ENCODE results near the gene CARS2.
"Not testable (repeated sequence)": the region's sequence is repeated elsewhere in the genome, so short reads cannot be mapped to it uniquely, and the experiment has no call there.

Gene CARS2

DNA sequence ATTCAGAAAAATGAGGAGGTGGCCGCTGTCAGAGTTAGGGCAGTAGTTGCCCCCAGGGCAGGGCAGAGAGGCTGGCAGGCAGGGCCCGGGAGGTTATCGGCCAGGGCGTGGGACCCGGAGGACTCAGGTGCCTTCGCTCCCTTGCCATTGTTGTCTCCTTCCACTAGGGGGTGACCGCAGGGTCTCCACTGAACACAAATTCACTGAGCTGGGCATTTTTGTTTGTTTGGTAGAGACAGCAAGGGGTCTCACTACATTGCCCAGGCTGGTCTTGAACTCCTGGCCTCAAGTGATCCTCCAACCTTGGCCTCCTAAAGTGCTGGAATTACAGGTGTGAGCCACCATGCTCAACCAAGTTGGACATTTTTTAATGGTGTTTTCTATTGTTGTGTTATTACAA is 25.1 kb downstream of the CARS2 start:
- FAIRE-seq: no peak

DNA sequence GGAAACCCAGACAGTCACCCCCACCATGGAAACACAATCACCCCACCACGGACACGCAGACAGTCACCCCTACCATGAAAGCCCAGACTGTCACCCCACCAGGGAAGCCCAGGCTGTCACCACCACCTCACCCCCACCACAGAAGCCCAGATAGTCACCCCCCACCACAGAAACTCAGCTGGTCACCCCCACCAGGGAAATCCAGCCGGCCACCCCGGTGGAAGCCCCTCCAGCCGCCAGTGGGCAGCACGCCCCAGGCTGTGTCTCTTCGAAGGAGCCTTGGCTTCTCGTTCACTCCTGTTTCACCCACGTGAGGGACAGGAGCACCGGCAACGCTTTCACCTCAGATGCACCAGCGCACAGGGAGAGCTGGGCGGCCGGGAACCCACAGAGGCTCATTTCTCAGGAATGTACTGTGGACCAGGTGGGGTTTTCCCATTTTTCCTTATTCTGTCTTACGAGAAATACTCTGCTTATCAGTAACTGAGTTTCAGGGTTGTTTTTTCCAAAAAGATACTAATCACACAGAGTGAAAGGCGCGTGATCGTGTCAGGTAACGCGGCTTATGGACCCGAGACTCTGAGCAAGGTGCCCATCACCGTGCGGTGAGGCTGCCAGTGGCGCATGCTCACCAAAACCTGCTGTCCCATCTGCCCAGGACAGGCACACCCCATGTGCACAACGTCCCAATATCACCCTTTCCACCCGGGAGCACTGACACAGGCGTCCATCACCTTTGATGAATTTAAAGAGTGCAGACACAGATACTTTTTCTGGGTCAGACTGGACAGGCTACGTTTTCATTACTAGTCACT is 28.0 kb downstream of the CARS2 start:
- no peak for FAIRE-seq

DNA sequence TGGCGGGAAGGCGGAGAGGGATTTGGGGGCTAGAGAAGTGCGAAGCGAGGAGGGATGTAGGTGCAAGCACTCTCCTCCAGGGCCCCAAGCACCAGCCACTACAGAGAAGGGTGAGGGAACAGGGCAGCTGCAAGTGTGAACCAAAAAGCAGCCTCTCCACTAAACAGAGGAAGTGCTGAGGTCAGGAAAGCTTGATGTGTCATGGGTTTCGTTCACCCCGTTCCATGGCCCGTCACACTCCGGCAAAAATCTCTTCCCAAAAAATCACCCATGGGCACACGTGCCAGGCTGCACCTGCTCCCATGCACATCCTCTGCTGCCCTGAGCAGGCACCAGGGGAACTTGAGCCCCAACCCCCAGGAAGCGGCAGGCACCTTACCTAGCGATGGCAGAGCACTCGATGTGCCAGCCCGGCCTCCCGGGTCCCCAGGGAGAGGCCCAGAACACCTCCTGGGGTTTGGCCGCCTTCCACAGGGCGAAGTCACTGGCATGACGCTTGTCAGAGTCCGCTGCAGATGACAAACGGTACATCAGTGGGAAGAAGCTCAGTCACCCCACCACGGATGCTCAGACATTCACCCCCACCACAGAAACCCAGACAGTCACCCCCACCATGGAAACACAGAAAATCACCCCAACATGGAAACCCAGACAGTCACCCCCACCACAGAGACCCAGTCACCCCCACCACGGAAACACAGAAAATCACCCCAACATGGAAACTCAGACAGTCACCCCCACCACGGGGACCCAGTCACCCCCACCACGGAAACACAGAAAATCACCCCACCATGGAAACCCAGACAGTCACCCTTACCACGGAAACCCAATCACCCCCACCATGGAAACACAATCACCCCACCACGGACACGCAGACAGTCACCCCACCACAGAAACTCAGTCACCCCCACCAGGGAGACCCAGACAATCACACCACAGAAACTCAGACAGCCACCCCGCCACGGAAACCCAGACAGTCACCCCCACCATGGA is 29.0 kb downstream of the CARS2 start:
- no peak for FAIRE-seq

DNA sequence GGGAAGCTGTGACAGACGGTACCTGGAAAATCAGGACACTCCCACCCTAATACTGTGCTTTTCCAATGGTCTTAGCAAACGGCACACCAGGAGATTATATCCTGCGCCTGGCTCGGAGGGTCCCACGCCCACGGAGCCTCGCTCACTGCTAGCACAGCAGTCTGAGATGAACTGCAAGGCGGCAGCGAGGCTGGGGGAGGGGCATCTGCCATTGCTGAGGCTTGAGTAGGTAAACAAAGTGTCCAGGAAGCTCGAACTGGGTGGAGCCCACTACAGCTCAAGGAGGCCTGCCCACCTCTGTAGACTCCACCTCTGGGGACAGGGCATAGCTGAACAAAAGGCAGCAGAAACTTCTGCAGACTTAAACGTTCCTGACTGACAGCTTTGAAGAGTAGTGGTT is 36.1 kb downstream of the CARS2 start:
- FAIRE-seq: not testable (repeated sequence)

DNA sequence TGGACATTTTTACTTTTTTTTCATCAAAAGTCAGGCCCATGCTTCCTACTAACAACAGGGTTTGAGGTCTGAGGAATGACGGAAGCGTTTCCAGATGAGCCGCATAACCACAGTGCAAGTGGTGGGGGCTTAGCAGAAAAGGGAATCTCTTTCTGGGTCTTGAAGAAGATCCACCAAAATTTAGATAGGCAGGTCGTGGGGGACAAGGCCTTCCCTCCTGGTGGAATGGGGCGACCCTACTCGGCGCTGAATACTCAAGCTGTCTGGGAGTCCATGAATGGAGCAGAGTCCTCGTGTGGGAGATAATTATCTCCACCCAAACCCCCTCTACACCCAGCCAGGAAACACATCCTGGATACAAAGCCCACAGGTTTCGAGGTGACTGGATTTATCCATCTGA is 36.9 kb downstream of the CARS2 start:
- FAIRE-seq: no peak

DNA sequence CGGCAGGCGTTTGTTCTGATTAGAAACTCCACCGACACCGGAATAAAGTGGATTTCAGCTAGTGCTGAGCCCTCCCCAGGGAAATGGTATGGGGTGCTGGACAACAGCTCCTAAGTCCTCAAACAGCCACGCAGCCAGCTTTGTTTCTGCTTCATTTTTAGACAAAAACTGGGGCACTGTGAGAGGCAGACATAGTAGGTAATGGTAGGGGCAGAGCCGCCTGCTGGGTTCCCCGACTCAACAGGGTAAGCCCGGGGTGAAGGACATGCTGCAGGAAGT is 39.7 kb downstream of the CARS2 start:
- FAIRE-seq: no peak

DNA sequence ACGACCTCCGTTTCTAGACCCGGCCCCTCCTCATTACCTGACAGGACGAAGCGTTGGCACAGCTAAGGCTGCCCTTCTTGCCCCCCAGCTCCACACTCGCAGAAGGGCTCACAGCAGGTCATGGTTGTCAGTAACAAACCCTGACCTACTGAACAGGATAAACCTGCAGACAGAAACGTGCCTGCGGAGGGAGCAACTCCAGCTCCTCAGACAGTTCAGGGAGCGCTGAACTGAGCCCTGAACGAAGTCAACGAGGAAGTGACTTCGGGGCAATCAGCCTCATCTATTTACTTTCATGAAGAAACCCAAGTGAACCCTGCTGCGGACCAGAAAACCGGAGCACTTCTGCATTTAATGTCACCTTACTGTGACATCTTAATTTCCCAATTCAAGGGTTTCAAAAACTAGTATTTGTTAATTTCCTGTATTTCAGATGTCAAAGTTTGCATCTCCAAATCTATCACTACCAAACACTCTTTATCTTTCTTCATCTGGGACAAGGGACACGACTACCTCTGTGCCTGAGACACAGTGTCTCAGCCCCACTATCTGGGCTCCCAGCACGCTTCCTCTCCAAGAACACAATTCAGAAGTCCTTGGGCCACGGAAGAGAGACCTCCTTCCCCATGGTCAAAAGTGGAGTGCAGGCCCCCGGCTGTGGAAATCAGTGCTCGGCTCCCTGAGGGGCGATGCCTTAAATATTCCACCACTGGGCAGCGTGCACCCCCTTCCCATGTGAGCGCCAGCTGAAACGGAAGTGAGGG is 40.2 kb downstream of the CARS2 start:
- FAIRE-seq: no peak

DNA sequence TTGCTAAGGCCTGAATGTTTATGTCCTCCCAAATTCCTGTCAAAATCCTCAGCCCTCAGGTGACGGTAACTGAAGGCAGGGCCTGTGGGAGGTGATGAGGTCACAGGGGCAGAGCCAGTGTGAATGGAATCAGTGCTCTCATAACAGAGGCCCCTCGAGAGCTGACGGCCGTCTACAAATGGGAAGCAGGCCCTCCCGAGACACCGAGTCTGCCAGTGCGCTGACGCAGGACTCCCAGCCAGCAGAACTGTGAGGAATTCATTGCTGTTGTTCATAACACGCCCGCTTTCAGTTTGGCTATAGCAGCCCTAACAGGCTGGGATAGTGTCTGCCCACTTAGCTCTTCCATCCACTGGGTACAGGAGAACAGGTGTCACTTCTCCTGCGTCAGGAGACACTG is 41.2 kb downstream of the CARS2 start:
- no peak for FAIRE-seq

DNA sequence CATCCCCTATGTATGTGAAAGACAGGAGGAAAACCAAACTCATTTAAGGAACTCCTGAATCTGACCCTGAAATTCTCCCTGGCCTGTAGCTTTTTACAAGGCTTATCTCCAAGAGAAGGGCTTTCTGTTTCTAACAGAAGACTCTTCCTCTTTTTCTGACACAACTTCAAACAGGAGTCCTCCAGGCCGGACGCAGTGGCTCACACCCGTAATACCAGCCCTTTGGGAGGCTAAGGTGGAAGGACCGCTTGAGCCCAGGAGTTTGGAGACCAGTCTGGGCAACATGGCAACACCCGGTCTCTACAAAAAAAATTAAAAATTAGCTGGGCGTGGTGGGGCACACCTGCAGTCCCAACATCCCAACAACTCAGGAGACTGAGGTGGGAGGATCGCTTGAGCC is 41.9 kb downstream of the CARS2 start:
- FAIRE-seq: no peak

DNA sequence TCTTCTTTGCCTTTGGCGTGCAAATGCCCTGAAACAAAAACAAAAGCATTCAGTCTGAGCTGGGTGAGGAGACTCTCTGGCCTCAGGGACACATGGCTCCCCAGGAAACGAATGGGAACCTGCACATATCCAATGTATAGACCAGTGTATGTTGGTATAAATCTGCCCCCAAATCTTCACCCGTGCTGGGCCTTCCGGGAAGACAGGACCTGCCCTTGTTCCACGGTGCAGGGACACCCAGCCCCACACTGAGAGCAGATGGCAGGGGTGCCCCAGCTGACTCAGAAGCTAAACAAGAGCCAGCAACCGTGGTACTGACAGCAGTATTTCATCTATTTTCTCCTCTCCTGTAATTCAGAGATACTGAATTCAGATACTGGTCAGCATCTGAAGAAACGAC is 42.4 kb downstream of the CARS2 start:
- FAIRE-seq: no peak

DNA sequence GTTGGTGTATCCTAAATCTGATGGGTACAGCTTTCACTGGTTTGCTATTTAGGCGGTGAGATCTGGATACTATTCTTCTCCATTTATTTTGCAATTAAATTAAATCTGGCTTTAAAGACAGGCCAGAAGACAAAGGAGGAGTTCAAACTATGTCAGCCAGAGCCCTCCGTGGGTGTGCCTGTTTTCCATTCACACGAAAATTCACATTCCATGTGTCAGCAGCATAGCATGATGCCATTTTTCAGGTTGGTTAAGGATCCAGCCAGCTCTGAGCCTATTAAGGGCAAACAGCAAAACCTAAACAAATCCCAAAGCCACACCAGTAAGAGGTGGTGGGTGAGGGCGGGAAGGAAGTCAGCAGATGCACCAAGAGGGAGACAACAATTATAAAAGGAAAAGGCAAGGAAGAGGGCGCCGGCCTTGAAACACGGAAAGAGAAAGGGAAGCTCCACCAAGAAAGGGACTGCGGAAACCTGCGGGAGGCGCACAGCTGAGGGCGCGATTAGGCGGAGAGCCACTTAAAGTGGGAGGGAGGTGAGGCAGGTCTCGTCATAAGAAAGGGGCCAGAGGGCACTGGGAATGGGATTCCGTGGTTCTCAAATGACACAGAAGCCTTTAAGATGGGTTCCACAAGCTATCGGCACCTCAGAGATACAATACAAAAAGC is 43.0 kb downstream of the CARS2 start:
- FAIRE-seq: no peak

DNA sequence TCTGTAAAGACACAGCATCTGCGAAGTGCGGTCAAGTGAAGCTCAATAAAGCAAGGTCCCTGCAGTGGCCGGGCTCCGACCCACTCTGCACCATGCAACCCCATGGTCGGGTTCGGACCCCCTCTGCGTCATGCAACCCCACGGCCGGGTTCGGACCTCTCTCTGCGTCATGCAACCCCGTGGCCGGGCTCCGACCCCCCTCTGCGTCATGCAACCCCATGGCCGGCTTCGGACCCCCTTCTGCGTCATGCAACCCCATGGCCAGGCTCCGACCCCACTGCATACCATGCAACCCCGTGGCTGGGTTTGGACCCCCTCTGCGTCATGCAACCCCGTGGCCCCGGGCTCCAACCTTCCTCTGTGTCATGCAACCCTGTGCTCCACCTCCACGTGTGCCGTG is 43.8 kb downstream of the CARS2 start:
- no peak for FAIRE-seq

DNA sequence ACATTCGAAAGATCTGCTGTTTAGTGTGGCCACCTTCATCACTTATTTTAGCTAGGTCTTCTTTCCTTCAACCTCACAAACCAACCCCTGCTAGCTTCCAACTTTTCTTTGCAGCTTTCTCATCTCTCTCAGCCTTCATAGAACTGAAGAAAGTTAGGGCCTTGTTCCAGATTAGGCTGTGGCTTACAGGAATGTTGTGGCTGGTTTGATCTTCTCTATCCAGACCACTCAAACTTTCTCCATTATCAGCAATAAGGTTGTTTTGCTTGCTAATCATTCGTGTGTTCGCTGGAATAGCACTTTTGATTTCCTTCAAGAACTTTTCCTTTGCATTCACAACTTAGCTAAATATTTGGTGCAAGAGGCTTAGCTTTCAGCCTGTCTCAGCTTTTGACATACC is 44.7 kb downstream of the CARS2 start:
- FAIRE-seq: no peak

DNA sequence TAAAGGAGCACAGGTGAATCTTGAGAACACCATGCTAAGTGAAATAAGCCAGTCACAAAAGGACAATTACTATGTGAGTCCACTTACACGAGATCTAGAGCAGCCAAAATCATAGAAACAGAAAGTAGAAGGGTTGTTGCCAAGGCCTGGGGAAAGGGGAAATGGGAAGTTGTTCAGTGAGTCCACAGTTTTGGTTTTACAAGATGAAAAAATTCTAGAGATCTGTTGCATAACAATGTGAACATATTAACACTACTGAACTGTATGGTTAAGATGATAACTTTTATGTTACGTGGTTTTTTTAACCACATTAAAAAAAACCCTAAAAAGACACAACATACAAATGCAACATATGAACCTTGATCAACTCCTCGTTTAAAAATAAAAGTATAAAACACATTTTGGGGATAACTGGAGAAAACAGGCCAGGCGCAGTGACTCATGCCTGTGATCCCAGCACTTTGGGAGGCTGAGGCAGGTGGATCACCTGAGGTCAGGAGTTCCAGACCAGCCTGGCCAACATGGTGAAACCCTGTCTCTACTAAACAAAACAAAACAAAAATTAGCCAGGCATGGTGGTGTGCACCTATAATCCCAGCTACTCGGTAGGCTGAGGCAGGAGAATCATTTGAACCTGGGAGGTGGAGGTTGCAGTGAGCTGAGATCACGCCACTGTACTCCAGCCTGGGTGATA is 47.6 kb downstream of the CARS2 start:
- not testable (repeated sequence) for FAIRE-seq

DNA sequence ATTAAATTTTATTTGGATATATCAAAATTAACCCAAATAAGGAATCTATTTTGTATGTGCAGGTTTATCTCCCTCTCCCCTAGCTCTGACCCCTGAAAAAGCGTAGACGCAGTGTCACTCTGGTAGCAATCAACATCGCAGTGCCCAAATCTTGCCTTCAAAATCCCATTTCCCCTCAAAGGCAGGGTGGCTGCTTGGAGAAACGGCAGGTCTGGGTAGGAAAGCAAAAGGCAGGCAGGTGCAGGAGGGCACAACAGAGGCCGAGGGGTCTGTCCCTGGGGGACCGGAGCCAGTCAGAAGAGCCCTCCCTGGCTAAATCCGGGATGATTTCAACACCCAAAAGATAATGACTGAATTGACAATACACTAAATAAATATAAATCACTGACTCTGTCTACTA is 48.7 kb downstream of the CARS2 start:
- no peak for FAIRE-seq

DNA sequence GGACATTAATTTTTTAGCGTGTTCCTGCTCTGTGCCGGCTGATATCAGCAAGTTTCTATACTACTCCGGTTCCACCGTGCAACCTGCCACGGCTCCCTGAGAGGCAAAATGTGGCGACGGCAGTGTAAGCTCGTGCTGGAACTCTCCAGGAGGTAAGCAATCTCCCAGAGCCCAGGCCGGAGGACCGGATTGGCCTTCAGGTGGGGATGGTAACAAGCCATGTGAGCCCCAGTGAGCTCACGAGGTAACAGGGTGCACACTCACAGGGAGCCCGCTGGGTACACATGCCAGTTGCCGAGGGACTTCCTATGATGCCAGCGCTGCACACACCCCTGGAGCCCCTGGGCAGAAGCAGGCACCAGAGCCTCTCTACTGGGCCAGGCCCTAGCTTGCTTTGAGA is 52.1 kb downstream of the CARS2 start:
- FAIRE-seq: no peak

DNA sequence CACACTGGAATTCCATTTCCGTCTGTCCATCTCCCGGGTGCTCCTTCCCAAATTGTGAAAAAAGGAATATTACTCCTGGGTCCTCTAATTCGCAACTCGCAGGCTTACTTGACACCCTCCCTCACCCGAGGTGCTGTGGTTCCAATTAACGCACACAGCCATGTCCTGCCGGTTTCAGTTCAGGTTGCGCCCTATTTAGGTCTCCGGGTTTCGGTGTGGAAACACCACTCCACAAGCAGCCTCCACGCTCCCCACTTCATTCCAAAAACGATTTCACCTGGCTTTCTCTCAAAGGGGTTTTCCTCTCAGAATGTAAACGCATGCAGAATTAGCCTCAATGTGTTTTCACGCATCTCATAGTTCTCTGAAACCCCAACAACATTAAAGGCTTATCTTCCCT is 52.6 kb downstream of the CARS2 start:
- FAIRE-seq: no peak

DNA sequence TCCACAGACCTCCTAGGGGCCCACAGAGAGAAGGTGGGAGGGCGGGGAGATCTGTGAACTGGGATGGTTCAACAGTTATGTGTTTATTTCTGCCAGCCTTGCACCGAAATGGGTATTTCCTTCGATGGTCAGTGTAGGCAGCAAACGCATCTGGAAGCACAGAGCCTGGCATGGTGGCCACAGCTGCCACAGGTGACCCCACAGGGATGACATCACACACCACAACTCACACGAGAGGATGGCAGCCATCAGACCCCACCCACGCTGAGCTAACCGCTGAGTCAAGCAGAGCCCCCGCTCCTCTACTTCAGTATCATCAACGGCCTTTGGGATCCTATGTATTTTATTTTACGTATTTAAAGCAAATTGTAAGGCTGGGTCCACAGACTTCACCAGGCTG is 53.2 kb downstream of the CARS2 start:
- FAIRE-seq: no peak

DNA sequence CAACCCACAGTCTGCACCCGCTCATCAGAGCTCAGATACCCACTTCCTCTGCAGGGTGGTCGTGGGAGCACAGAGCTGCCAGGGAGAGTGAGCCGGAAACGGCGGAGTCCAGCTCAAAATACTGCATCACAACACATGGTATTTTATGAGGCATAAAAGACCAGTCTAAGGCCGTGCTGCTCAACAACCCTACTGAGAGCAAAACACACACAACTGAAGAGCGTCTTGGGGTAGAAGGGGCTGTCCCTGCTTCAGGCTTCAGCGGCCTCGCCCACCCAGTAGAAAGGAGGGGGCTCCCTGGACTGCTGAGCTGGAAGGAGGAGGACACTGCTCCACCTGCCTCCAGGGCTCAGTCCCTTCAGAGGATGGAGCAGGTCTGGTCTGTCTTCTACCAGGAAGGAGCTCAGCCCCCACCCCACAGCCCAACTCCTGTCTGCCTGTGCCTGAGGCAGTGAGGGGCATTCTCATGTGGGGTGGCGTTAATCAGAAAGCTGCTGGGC is 53.6 kb downstream of the CARS2 start:
- FAIRE-seq: no peak

DNA sequence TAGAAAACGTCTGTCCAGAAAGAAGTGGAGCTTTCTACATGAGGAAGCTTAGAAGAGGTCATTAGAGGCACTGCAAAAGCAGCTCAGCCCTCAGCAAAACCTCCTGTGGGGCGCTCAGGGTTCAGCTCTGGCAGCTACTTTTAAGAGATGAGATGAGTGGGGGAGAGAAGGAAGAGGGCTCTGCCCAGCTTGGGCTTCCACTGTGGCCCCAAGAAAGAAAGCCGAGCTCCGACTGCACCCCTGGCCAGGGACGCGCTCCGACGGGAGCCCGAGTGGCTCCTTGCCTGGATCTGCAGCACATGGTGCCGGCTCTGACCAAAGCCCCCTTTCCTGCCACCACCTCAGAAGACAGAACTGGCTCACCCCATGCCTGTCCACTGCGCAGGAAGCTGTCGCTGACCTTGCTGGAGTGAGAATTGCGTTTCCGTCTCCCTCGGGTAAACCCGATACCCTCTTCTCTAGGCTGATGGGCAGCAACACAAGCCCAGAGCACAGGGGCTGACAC is 54.1 kb downstream of the CARS2 start:
- no peak for FAIRE-seq

DNA sequence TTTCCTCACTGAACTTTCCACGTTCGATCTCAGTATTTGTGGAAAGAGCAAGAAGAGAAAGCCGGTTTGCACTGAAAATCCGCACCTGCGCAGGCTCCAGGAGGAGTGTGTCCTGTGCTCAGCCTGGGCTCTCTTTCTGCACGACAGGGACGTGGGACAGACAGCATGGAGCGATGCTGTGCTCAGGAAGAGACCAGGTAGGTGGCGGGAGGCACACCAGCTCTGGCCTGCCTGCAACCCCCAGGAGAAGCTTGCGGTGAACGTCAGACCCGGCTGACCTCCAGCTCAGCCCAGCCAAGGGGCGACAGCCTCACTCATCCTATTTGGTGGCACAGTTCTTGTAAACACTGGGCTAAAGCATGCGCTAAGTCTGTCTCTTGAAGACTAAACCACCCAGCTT is 54.6 kb downstream of the CARS2 start:
- FAIRE-seq: no peak

DNA sequence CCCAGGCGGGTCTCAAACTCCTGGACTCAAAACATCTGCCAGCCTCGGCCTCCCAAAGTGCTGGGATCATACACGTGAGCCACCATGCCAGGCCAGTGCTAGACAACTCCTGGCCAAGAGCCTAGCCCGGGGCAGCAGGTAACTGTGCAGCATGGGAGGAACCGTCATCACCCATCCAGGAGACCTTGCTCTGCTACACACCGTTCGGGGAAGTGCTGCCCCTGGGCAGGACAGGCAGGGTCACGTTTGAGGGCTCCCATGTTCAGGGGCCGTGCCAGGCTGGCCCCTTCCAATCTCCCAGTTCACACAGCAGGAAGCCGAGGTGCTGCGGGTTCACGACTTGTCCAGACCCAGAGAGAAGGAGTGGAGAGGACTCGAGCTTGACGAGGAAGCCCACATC is 55.5 kb downstream of the CARS2 start:
- no peak for FAIRE-seq

Measured in A204.1 (cell line).